Activated CD4-positive, alpha-beta T cell treated with anti-CD3 and anti-CD28 coated beads for 1 hour (primary cell): ENCODE data around the gene SND1.

Source experiments
- DNase-seq: peaks from one replicate; pipeline ENCODE4 v3.0.0-alpha.2; 2020

The SND1 gene

DNA sequence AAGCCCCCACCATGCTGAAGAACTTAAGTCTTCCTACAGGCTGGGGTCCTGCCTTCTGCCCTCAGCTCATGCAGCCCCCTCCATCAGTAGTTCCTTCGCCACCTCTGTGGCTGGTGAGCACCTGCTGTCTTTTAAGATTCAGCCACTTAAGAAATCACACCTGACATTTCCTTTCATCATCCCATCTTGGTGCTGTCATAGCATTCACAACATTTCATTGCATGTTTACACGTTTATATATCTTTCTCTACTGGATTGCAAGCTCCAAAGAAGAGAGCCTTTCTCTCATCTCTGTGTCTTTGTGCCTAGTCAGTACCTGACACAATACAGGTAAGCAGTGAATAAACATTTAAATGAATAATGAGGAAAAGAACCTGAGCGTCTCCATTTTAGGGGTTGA lies 38.3 kb downstream of the SND1 start:
- no peak for DNase-seq

DNA sequence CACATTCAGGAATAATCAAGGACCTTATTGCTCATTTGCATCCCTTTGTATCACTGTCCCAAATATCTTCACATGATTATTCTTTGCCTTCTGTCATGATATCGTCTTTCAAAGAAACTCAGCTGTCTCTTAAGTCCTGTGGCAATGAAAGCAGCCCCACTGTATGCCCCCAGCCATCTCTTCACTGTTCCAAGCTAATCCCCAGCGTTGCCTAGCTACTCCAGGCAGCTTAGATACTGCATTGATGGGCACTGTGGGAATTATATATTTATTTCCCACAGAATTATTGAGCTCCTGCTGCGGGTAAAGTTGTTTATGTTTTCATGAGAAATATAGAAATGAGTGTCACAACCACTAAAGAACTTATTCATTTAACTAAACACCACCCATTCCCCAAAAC lies 38.8 kb downstream of the SND1 start:
- no peak for DNase-seq

DNA sequence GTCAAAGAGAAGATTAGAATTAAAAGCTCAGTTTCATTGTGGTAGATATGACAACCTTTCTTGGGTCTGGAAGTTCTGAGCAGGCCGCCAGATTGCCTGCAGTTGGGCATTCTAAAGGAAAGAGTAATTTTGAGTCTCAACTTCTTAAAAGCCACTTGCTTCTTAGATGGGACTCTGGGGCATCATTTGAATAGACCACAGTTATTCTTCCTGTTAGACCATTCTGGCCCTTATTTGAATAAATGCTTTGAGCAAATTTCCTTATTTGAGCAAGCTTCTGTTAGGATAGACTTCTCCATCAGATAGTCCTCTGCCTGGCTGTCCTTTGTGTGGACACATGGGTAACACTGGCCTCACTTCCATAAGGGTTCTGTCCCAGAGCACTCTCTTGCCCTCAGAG lies 40.2 kb downstream of the SND1 start:
- DNase-seq, result no peak

DNA sequence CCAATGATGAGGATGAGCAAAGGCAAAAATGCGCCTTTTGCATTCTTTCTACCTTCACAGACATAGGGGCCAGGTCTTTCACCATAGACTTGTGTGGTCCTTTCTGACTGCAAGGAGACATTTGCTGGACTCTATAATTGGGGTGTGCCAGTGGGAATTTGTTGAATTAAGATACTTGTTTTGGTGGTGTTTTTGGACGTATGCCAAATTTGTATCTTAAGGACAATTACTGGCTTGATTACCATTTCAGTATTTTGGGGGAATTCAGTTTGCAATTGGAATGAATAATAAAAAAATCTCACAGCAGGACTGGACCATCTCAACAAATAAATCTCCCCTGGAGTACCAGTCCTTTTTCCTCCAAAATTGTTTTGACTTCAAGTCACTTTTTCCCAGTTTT lies 47.9 kb downstream of the SND1 start:
- no peak for DNase-seq

DNA sequence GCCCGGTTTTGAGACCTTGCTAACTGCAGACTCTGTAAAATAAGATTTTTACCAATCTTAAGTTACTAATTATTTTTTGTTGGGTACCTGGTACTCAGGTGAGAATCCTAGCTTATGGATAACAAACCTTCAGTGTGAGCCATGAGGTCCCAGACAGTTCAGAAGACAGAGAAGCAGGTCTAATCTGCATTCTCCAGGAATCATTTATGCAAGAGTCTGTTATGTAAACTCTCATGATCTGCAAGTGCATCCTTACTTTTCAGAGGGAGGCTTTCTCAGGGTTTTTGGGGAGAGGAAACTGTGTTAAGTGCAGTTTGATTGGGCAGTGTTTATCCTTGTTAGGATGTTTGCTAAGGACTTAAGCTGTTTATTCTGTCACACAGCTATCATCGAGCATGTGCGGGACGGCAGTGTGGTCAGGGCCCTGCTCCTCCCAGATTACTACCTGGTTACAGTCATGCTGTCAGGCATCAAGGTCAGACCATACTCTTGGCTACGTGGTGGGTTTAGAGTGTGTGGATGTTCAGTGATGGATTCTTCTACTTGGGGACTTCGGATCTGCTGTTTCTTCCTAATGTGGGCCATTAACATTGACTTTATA lies 50.2 kb downstream of the SND1 start:
- no peak for DNase-seq

DNA sequence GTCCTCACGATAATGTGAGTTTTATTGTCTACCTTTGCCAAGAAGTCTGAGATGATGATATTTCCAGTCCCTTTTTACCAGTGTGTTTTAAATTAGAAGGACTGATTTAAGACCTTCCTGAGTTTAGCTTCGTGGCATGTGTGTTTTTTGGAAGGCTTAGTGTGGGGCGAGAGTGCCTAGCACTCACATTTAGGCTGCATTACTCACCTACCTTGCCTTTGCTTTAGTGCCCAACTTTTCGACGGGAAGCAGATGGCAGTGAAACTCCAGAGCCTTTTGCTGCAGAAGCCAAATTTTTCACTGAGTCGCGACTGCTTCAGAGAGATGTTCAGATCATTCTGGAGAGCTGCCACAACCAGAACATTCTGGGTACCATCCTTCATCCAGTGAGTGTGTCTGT lies 50.9 kb downstream of the SND1 start:
- DNase-seq, result no peak

DNA sequence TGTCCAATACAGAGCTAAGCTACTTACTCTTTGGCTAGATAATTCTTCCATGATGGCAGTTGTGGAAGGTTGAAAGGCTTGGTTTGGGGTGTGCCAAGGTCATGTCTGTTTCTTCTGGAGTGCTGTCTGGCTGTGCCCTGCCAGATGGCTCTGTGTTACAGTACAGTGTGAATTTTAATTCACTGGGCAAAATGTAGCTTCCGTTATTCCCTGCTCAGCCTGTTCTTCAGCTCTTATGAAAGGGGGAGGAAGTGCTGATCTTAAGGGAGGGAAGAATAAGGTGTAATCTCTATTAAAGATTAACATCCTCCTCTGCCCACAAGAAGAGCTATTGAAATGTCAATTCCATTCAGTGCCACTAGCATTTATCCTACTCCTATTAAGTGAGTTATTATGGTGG lies 52.2 kb downstream of the SND1 start:
- DNase-seq, result no peak

DNA sequence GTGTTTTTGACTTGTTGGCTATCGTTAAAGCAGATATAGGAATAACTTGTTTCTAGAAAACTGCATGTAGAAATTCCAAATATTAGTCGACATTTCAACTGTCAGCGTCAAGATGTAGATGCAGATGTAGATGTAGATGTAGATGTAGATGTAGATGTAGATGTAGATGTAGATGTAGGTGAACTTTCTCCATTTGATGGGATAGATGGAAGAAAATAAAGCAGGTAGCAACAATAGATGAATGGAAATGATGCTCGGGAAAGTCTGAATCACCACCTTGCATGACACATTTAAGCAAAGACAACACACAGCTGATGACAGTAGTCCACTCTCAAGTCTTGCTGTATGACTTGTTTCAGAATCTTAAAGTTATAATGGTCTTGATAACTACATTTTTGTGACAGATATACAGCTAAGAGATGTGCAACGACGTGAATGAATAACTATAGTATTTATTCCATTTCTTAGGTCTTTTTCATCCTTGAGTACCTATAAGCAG lies 53.5 kb downstream of the SND1 start:
- no peak for DNase-seq

DNA sequence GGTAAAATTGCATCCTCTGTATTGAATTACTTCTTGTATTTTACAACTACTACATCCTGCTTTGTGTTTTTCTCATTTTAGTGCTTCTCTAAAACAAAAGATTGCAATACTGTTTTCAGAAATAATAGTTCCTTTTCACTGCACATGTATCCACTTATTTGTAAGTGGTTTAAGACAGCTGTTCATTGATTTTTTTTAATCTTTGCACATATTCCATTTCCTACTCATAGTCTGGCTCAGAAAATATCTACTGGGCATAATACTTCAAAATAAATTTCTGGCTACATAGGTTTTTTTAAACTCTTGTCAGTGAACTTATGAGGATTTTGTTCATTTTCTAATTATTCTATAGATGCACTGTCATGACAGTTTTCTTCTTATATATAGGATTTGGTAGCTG lies 54.8 kb downstream of the SND1 start:
- DNase-seq, result no peak

DNA sequence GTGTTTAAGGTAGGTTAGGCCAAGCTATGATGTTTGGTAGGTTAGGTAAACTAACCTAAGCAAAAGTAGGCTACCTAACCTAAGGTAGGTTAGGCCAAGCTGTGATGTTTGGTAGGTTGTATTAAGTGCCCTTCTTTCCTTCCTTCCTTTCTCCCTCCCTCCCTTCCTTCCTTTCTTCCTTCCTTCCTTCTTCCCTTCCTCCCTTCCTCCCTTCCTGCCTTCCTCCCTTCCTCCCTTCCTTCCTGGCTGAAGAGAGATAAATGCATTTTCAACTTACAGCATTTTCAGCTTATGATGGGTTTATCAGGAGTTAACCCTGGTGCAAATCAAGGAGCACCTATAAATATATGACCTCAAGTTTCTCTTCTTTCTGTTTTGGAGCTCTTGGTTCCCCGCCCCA lies 56.2 kb downstream of the SND1 start:
- no peak for DNase-seq

DNA sequence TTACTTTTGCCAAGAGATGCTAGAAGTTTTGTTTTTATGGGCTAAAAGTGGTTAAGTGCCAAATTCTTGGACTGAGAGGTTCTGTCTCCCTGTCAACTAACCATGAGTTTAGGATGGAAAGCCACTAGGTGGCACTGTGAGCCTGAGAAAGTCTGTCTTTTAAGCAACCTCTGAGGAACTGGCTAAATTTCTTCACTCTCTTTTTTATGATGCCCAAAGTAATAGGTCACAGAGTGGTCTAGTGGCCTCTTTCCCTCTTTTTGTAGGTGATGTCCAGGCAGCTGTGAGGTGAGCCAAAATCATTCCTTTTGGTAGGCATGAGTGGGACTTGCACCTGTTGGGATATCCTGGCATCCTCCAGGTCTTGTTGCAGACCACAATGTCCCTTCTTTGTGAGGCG lies 56.8 kb downstream of the SND1 start:
- DNase-seq, result peak; percentile 37

DNA sequence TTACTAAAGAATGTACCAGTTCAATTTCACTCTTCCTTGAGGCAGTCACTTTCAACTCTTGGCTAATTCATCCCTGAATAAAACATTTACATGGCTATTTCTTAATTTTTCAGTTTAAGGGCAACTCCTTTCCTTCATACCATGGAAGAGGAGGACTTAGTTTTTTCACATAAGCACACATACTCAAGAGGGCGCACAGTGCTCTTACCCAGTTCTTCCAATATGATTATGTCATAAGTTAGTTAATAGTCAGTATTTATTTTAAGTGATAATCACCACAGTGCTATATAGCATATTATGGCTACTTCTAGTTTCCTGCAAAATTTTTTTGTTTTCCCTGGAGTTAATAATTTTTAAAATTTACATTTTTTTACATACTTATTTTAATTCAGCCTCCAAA lies 58.6 kb downstream of the SND1 start:
- no peak for DNase-seq

DNA sequence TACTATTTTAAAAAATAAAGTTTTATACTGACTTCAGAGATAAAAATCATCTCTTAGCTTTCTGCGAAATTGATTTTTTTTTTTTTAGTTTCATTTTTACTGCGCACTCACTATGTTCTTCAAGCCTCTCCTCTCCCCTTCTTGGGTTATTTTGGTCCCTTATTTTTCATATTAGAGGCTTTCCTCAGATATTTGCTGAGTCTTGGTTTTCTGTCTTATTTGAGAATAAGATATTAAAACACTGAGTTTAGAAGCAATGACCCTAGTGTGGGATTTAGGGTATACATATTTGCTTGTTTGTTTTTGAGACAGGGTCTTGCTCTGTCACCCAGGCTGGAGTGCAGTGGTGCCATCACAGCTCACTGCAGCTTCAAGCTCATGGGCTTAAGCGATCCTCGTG lies 59.9 kb downstream of the SND1 start:
- DNase-seq, result no peak

DNA sequence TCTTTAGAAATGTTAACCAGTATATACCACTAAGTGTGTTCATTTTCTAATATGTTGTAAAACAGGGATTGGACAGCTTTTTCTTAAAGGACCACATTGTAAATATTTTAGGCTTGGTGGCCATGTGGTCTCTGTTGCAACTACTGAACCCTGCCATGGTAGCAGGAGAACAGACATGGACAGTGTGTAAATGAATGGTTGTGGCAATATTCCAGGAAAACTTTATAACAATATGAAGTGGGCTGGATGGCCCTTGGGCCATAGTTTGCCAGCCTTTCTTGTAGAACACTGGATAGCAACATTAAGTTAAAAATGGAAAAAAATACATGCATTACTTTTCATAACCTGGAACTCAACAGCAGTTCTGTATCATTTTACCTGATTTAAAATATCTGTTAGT lies 61.0 kb downstream of the SND1 start:
- no peak for DNase-seq

DNA sequence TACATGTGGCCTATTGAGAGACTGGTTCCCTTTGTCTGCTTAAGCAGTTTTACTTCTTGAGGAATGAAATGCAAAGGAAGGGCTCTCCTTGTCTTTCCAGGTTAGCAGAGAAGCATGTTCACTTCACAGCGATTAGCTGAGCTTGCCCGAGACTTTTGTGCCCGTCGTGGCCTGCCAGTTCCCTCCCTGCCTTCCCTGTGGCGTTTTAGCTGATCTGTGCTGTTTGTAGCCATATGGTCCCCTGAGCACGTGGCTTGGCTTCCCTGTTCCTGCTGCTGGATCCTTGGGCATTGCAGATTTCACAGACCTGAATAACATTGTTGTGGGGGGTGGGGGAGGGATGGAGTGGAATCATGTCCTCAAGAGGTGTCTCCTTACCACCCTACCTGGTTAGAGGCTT lies 61.8 kb downstream of the SND1 start:
- DNase-seq, result no peak

DNA sequence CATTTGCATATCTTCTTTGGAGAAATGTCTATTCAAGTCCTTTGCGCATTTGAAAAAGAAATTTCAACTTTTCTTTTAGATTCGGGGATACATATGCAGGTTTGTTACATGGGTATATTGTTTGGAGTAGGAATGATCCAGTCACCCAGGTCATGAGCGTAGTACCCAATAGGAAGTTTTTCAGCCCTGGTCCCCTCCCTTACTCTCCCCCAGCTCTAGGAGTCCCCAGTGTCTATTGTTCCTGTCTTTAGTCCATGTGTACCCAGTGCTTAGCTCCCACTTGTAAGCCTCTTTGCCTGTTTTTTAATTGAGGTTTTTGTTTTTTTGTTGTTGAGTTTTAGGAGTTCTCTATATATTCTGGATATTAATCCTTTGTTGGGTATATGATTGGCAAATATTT lies 63.3 kb downstream of the SND1 start:
- DNase-seq, result no peak

DNA sequence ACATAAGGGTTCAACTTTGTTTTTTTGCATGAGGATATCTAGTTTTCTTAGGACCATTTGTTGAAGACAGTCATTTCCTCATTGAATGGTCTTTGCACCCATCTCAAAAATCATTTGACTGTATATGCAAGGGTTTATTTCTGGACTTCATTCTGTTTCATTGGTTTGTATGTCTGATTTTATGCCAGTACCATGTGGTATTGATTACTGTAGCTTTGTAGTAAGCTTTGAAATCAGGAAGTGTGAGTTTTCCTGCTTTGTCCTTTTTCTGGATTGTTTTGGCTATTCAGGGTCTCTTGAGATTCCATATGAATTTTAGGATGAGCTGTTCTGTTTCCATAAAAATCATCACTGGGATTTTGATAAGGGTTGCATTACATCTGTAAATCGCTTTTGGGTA lies 63.9 kb downstream of the SND1 start:
- no peak for DNase-seq

DNA sequence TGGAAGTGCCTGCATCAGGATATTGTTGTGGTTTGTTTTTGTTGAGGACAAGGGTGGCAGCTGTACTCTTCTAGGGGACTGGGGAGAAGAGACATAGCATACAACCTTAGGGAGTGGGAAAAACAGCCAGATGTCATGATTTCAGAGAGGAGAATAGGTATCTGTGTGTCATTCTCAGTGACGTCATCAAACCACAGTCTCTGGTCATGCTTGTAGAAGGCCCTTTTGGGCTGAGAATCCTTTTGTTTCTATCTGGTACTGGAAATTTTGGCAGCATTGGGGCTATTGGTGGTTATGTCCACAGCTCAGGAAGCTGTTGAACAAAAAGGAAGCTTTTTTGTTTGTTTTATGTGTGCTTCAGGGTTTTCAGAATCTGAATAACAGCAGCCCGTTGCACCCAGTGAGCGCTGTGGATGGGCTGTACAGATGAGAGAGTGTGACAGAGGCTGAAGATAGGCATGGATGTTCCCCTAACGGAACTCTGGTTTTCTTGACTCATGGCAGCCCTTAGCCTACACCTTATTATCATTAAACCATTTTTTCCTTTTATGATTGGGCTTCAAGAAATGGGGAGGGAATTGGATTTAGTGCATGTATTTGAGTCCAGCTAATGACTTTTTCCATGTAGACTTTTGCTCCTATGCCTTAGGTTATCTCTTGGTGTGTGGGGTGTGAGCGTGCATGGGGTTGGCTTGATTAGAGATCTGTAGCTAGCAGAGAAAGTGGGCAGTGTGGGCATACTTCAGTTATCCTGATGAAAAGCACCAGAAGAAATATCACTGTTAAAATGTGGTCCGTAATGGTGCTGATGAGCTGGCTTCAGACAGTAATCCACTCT lies 65.7 kb downstream of the SND1 start:
- no peak for DNase-seq

DNA sequence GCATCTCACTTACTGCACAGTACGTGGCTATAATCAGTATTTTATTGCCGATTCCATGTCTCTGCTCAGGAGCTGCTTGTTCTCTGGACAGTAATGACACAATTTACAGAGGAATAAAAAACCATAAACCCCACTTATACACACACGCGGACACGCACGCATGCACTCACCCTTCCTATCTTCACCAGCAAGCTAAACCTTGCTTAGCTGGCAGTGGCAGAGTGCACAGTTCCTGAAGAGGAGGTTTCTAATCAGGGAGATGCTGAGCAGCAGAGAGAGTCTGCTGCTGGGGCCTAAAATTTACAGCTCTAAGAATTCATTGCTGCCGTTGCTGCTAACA lies 66.3 kb downstream of the SND1 start:
- no peak for DNase-seq

DNA sequence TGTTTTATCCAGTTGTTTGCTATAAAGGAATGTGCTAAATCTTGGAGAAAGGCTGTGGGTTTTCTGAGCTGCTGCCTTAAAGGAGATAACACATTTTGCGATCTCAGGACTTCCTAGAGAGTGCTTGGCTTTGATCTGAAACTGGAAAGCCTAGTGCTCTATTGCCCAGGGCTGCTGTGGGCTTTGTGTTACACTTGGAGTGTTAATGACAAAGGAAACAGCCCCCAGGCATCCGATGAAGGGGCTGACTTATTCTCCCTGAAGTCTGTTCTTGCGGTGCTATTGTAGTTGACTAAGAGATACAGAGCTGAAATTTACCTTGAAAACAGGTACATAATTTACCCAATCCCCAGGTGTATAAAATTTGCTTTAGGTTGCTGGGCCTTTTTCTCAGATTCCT lies 74.5 kb downstream of the SND1 start:
- DNase-seq, result no peak

DNA sequence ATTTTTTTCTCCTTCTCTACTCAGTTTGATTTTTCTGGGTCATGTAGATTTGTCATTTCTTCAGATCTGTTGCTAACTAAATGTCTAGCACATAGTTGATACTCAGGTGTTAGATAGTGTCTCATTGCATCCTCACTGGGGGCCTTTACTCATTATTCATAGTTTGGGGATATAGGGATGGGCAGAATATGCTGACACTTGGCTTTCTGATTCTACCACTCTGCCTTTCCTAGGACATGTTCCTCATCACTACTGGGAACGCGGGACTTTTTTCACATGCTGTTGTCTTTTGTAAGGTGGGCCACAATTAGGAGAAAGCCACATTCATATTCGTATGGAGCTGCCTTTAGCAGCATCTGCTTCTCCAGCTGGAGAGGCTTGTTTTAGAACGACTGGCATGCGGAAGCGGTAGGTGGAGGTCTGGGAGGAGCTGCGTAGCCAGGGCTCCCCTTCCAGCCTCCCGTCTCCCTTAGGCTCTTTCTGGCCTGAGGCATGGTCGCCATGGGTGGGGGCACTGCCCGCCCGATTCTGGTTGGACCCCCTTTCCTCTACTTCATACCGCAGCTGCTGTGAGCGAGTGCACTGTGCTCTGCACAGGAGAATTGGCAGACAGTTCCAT lies 78.8 kb downstream of the SND1 start:
- no peak for DNase-seq

DNA sequence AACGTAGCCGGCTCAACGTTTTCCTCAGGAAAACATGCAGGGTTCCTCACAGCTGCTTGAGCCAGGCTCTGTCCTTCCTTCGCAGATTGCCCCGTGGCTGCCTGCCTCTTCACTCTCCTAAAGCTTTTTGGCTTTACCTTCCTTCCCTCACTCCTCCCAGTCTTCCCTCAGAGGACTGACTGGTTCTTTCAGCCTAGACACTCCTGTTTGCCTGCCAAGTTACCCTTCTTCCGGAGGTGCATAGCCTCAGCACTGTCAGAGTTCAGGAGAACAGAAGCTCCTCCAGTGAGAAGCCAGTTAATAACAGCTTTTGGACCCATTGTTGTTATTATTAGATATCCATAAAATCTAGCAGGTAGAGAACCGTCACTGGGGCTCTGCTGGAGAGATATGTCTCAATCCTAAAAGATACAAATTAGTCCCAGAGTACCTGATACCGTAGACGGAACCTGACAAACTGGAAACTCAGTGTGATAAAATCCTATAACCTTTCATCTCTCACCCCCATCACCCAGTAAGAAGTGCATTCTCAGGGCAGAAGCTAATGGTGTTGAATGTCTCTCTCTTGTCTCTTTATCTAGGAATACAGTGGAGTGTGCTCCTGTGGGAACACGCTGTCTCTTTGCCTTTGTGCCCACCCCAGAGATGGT lies 79.6 kb downstream of the SND1 start:
- no peak for DNase-seq

DNA sequence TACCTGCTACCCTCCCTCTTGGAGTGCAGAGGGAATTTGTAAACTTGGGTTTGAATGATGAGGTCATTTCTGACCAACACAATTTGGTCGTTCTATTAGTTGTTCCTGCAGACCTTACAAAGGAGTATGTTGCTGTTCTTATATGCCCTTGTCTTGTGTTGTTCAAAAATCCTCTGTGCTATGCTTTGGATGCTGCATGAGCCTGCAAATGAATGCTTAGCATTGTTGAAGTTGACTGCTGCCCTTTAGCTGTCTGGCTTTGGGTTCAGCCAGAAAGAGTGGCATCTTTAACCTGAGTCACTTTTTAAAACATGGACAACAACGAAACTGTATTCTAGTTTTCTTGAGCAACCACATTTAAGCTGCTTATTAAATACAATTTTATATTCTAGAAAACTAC lies 80.3 kb downstream of the SND1 start:
- DNase-seq, result no peak

DNA sequence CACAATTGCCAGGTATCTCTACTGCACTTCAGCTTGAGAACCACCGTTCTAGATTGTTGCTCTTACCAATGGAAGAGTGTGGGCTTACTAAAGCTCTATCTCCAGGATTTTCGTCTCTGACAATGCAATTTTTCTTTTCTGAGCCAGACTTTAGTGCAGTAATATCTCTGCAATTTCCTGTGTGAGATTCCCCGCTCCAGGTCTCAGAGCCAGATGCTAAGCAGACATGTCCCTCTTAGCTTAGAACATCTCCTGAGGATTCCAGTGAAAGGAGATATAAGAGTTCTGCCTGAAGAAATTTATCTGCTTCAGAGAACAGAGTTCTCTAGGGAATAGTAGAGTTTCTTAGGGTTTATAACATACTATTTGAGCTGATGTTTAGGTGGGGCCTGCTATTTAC lies 82.0 kb downstream of the SND1 start:
- no peak for DNase-seq
